Mesenchymal stem cell (in vitro differentiated cells and primary cell): ENCODE measurements around the gene AUTS2.

ENCODE experiments used
- DNase-seq: peaks from one replicate; pipeline ENCODE4 v3.0.0-alpha.2; 2013
- H2AFZ ChIP-seq: one replicate; pipeline ENCODE4 v1.6.1; 2013; ENCODE audit warnings: low read depth, mild to moderate bottlenecking, control low read depth, inconsistent platforms, low read length, moderate library complexity
- H2AK5ac ChIP-seq: 2 replicates; pipeline ENCODE4 v1.6.1; 2013; ENCODE audit warnings: low read length, moderate library complexity, mild to moderate bottlenecking, inconsistent platforms; ENCODE audit not compliant: severe bottlenecking
- H2BK120ac ChIP-seq: one replicate; pipeline ENCODE4 v1.6.1; 2013; ENCODE audit warnings: low read depth, mild to moderate bottlenecking, inconsistent platforms, low read length, moderate library complexity
- H2BK12ac ChIP-seq, 2 experiments: one replicate each; pipeline ENCODE4 v1.6.1; 2013; ENCODE audit warnings: inconsistent platforms in 2 of 2, low read length in 2 of 2, mild to moderate bottlenecking in 2 of 2, moderate library complexity in 2 of 2, control low read depth in 1 of 2
- H2BK15ac ChIP-seq: one replicate; pipeline ENCODE4 v1.6.1; 2013; ENCODE audit warnings: mild to moderate bottlenecking, low read depth, inconsistent platforms; ENCODE audit not compliant: poor library complexity, severe bottlenecking
- H2BK5ac ChIP-seq: 2 replicates; pipeline ENCODE4 v1.6.1; 2013; ENCODE audit warnings: low read depth, mild to moderate bottlenecking, low read length, control low read depth, inconsistent platforms; ENCODE audit not compliant: poor library complexity, severe bottlenecking
- H3K14ac ChIP-seq, 2 experiments: one replicate each; pipeline ENCODE4 v1.6.1; 2013; ENCODE audit warnings: inconsistent platforms in 2 of 2, low read length in 2 of 2, control low read depth in 1 of 2, mild to moderate bottlenecking in 1 of 2, moderate library complexity in 1 of 2
- H3K18ac ChIP-seq, 2 experiments: one replicate each; pipeline ENCODE4 v1.6.1; 2013; ENCODE audit warnings: inconsistent platforms in 2 of 2, low read length in 2 of 2, control low read depth in 1 of 2, low read depth in 1 of 2, mild to moderate bottlenecking in 1 of 2
- H3K23ac ChIP-seq, 2 experiments: one replicate each; pipeline ENCODE4 v1.6.1; 2013; ENCODE audit warnings: inconsistent platforms in 2 of 2, low read length in 2 of 2, mild to moderate bottlenecking in 2 of 2, moderate library complexity in 2 of 2, control low read depth in 1 of 2
- H3K27ac ChIP-seq: 2 replicates; pipeline ENCODE4 v1.5.1; 2013; ENCODE audit warnings: mild to moderate bottlenecking, moderate library complexity, low read length, control low read depth, inconsistent platforms; ENCODE audit not compliant: poor library complexity, severe bottlenecking
- H3K27me3 ChIP-seq, 2 experiments: 2 replicates each; pipeline versions ENCODE4 v1.6.1 to v1.7.0; 2013; ENCODE audit warnings: low read length in 2 of 2, mild to moderate bottlenecking in 2 of 2, moderate library complexity in 2 of 2, control low read depth in 1 of 2, inconsistent platforms in 1 of 2; ENCODE audit not compliant: control insufficient read depth in 1 of 2, insufficient read depth in 1 of 2
- H3K36me3 ChIP-seq, 2 experiments: 2 replicates each; pipeline versions ENCODE4 v1.6.1 to v1.7.0; 2013; ENCODE audit warnings: low read length in 2 of 2, control low read depth in 1 of 2, inconsistent platforms in 1 of 2, low read depth in 1 of 2, mild to moderate bottlenecking in 1 of 2; ENCODE audit not compliant: insufficient read depth in 2 of 2, control insufficient read depth in 1 of 2
- H3K4ac ChIP-seq, 2 experiments: one replicate each; pipeline ENCODE4 v1.6.1; 2013; ENCODE audit warnings: inconsistent platforms in 2 of 2, low read length in 2 of 2, mild to moderate bottlenecking in 2 of 2, moderate library complexity in 2 of 2, control low read depth in 1 of 2, low read depth in 1 of 2
- H3K4me1 ChIP-seq: 2 replicates; pipeline ENCODE4 v1.6.1; 2013; ENCODE audit warnings: low read depth, low read length, control low read depth; ENCODE audit not compliant: control insufficient read depth, insufficient read depth
- H3K4me2 ChIP-seq: 2 replicates; pipeline ENCODE4 v1.6.1; 2013; ENCODE audit warnings: low read length, mild to moderate bottlenecking, inconsistent platforms; ENCODE audit not compliant: poor library complexity, severe bottlenecking
- H3K4me3 ChIP-seq, 2 experiments: 2 replicates each; pipeline versions ENCODE4 v1.5.1 to v1.7.0; 2013; ENCODE audit warnings: low read length in 2 of 2, mild to moderate bottlenecking in 2 of 2, control low read depth in 1 of 2, low read depth in 1 of 2; ENCODE audit not compliant: insufficient read depth in 1 of 2
- H3K79me1 ChIP-seq: replicated peaks from 2 replicates; pipeline ENCODE4 v1.6.1; 2013; ENCODE audit warnings: mild to moderate bottlenecking, control low read depth, low read length, inconsistent platforms; ENCODE audit not compliant: poor library complexity, severe bottlenecking
- H3K9ac ChIP-seq: 2 replicates; pipeline ENCODE4 v1.7.0; 2013; ENCODE audit warnings: mild to moderate bottlenecking, low read length, moderate library complexity
- H3K9me3 ChIP-seq: 2 replicates; pipeline ENCODE4 v1.7.0; 2013; ENCODE audit warnings: mild to moderate bottlenecking, low read length; ENCODE audit not compliant: control insufficient read depth
- H4K8ac ChIP-seq: one replicate; pipeline ENCODE4 v1.6.1; 2013; ENCODE audit warnings: inconsistent platforms, mild to moderate bottlenecking, low read length, moderate library complexity
- H4K91ac ChIP-seq: one replicate; pipeline ENCODE4 v1.6.1; 2013; ENCODE audit warnings: mild to moderate bottlenecking, low read length, inconsistent platforms
- WGBS: methylation state at CpG from one replicate; pipeline ENCODE4 v1.1.7; 2013; ENCODE audit warnings: mixed read lengths; 5-methylcytosine and 5-hydroxymethylcytosine counted together

Gene AUTS2

GRCh38 chr7:69864274-69864673 lies 266.0 kb downstream of the AUTS2 start:
- no peak overlapping the region for H3K9ac ChIP-seq
- no peaks in the 10 kb centered on the region for H3K4me1 ChIP-seq
- peaks cover 14% of the 10 kb centered on the region for H3K79me1 ChIP-seq
- H3K18ac ChIP-seq: no peak overlapping the region
- no peak overlapping the region for H2BK15ac ChIP-seq
- H3K27ac ChIP-seq: no peak overlapping the region
- no peak overlapping the region for H2AFZ ChIP-seq
- H3K4ac ChIP-seq: no peak overlapping the region
- no peak overlapping the region for H3K23ac ChIP-seq
- no peaks in the 10 kb centered on the region for H3K9me3 ChIP-seq
- DNase-seq: no peak
- H2BK12ac ChIP-seq: no peak overlapping the region
- no peak overlapping the region for H2AK5ac ChIP-seq
- no peak overlapping the region for H3K4me3 ChIP-seq
- no peak overlapping the region for H3K4me2 ChIP-seq
- 81% methylated on average over 1 of the region's 1 CpG for WGBS
- no peak overlapping the region for H3K14ac ChIP-seq
- H2BK5ac ChIP-seq: no peak overlapping the region
- no peak overlapping the region for H4K8ac ChIP-seq
- H3K36me3 ChIP-seq: no peaks in the 10 kb centered on the region
- peaks cover 0 to 3% of the 10 kb centered on the region in 2 experiments for H3K27me3 ChIP-seq
- H2BK120ac ChIP-seq: no peak overlapping the region
- H4K91ac ChIP-seq: no peak overlapping the region

GRCh38 chr7:69864822-69865221 lies 266.5 kb downstream of the AUTS2 start:
- Histone ChIP-seq H2BK120ac (no peak overlapping the region), H2BK5ac (no peak overlapping the region), H3K4me1 (no peaks in the 10 kb centered on the region), H2BK15ac (no peak overlapping the region), H4K91ac (no peak overlapping the region), H3K27me3 (peaks cover 0 to 3% of the 10 kb centered on the region in 2 experiments), H3K36me3 (no peaks in the 10 kb centered on the region), H2BK12ac (no peak overlapping the region), H3K23ac (no peak overlapping the region), H3K9ac (no peak overlapping the region), H3K14ac (no peak overlapping the region), H3K79me1 (peaks cover 14% of the 10 kb centered on the region), H3K4ac (no peak overlapping the region), H3K4me3 (no peak overlapping the region), H3K27ac (no peak overlapping the region), H2AK5ac (no peak overlapping the region), H3K4me2 (no peak overlapping the region), H4K8ac (no peak overlapping the region), H2AFZ (no peak overlapping the region), H3K9me3 (no peaks in the 10 kb centered on the region), H3K18ac (no peak overlapping the region)
- 67% methylated on average over 3 of the region's 4 CpGs for WGBS
- no peak for DNase-seq

GRCh38 chr7:69868921-69869320 lies 270.6 kb downstream of the AUTS2 start:
- no peak overlapping the region for H4K8ac ChIP-seq
- 83% methylated on average over 4 of the region's 4 CpGs for WGBS

GRCh38 chr7:69871213-69871885 lies 273.1 kb downstream of the AUTS2 start:
- H4K91ac ChIP-seq: no peak overlapping the region
- peaks cover 3% of the 10 kb centered on the region for H3K4me1 ChIP-seq
- H3K4ac ChIP-seq: no peak overlapping the region
- DNase-seq: peak; percentile 48
- no peaks in the 10 kb centered on the region for H3K9me3 ChIP-seq
- no peak overlapping the region for H3K14ac ChIP-seq
- no peak overlapping the region for H2BK120ac ChIP-seq
- no peak overlapping the region for H3K4me3 ChIP-seq
- H2BK12ac ChIP-seq: no peak overlapping the region
- no peaks in the 10 kb centered on the region for H3K27me3 ChIP-seq
- no peak overlapping the region for H4K8ac ChIP-seq
- peak overlapping the region; percentile 69 for H3K9ac ChIP-seq
- WGBS: 13% methylated on average over 4 of the region's 7 CpGs
- H2BK15ac ChIP-seq: no peak overlapping the region
- H3K79me1 ChIP-seq: peaks cover 12% of the 10 kb centered on the region
- H3K36me3 ChIP-seq: no peaks in the 10 kb centered on the region
- H3K23ac ChIP-seq: no peak overlapping the region
- H2AFZ ChIP-seq: no peak overlapping the region
- no peak overlapping the region for H3K27ac ChIP-seq
- H2BK5ac ChIP-seq: peak overlapping the region; percentile 49
- no peak overlapping the region for H2AK5ac ChIP-seq
- H3K18ac ChIP-seq: no peak overlapping the region
- H3K4me2 ChIP-seq: peak overlapping the region; percentile 12

More at GRCh38 chr7:69868921-69869320, 270.6 kb downstream of the AUTS2 start:
- Histone ChIP-seq H2BK5ac (no peak overlapping the region), H3K27ac (no peak overlapping the region), H3K4me3 (no peak overlapping the region), H3K27me3 (peaks cover 0 to under 1% of the 10 kb centered on the region in 2 experiments), H3K14ac (no peak overlapping the region), H4K91ac (no peak overlapping the region), H2BK120ac (no peak overlapping the region), H3K23ac (no peak overlapping the region), H2AFZ (no peak overlapping the region), H3K4me2 (no peak overlapping the region), H3K4ac (no peak overlapping the region), H3K18ac (no peak overlapping the region), H2BK15ac (no peak overlapping the region), H3K9me3 (no peaks in the 10 kb centered on the region), H2AK5ac (no peak overlapping the region), H3K4me1 (peaks cover 3% of the 10 kb centered on the region), H2BK12ac (no peak overlapping the region), H3K9ac (no peak overlapping the region), H3K36me3 (no peaks in the 10 kb centered on the region), H3K79me1 (peaks cover 10% of the 10 kb centered on the region)
- DNase-seq: no peak
